Natural killer cell (primary cell): ENCODE results near the gene ABCB6. TPM values are rescaled to one million over a fixed set of nuclear protein-coding genes. Genes with fewer than 3 reads are reported as not detected.
"Not testable (repeated sequence)": the region's sequence is repeated elsewhere in the genome, so short reads cannot be mapped to it uniquely, and the experiment has no call there.

Source experiments
- ATAC-seq, 3 donors: fragments of 150-1000 bp in 2 of 3; fragments of 200-7000 bp in 1 of 3; cut with Tn5 transposase; 1 replicate in 1 of 3; 2 replicates in 2 of 3; pipeline ENCODE4 v1.10.0; 2021; ENCODE audit warnings: mild to moderate bottlenecking in 2 of 3, moderate library complexity in 2 of 3
- DNase-seq, 2 donors: peaks; one replicate each; pipeline versions ENCODE4 v3.0.0 to v3.0.0-alpha.2; 2013 to 2021; ENCODE audit warnings: mixed read lengths in 1 of 2
- H3K27ac ChIP-seq: one replicate; pipeline ENCODE4 v1.5.1; 2013; ENCODE audit warnings: mild to moderate bottlenecking, low read length
- H3K27me3 ChIP-seq: one replicate; pipeline ENCODE4 v1.6.1; 2013; ENCODE audit warnings: low read length; ENCODE audit not compliant: control insufficient read depth, insufficient read depth
- H3K36me3 ChIP-seq: one replicate; pipeline ENCODE4 v1.6.1; 2013; ENCODE audit warnings: low read length; ENCODE audit not compliant: control insufficient read depth, insufficient read depth
- H3K4me1 ChIP-seq: one replicate; pipeline ENCODE4 v1.6.1; 2013; ENCODE audit warnings: low read length; ENCODE audit not compliant: control insufficient read depth, insufficient read depth
- H3K4me3 ChIP-seq: one replicate; pipeline ENCODE4 v1.5.1; 2013; ENCODE audit warnings: low read length
- H3K9me3 ChIP-seq: one replicate; pipeline ENCODE4 v1.6.1; 2013; ENCODE audit warnings: low read length; ENCODE audit not compliant: control insufficient read depth, insufficient read depth
- H3K27ac Mint-ChIP-seq, 2 donors: one replicate each; pipeline ENCODE4 v1.8.0; 2022; ENCODE audit warnings: mild to moderate bottlenecking in 2 of 2, mixed read lengths in 2 of 2, moderate library complexity in 1 of 2
- H3K27me3 Mint-ChIP-seq, 2 donors: one replicate each; pipeline ENCODE4 v1.8.0; 2022; ENCODE audit warnings: low read depth in 2 of 2, mixed read lengths in 2 of 2
- H3K36me3 Mint-ChIP-seq: one replicate; pipeline ENCODE4 v1.8.0; 2022; ENCODE audit warnings: mixed read lengths
- H3K4me1 Mint-ChIP-seq, 2 donors: one replicate each; pipeline ENCODE4 v1.8.0; 2022; ENCODE audit warnings: mixed read lengths in 2 of 2
- H3K4me3 Mint-ChIP-seq: one replicate; pipeline ENCODE4 v1.8.0; 2022; ENCODE audit warnings: mild to moderate bottlenecking, moderate library complexity, mixed read lengths
- H3K9me3 Mint-ChIP-seq, 2 donors: one replicate each; pipeline ENCODE4 v1.8.0; 2022; ENCODE audit warnings: mixed read lengths in 2 of 2
- CTCF ChIP-seq: fragments of 200-600 bp; IDR thresholded peaks from one replicate; pipeline ENCODE4 v1.8.0; 2022; ENCODE audit warnings: antibody characterized with exemption
- WGBS: methylation state at CpG from one replicate; pipeline ENCODE4 v1.1.7; 2013; ENCODE audit warnings: missing lambda C conversion rate; ENCODE audit not compliant: insufficient coverage; 5-methylcytosine and 5-hydroxymethylcytosine counted together
- intact Hi-C: fragments of 100-400 bp; cut with micrococcal nuclease; formaldehyde crosslinking; loops from one replicate; pipeline ENCODE4 v1.14.2; 2022
- total RNA-seq, 4 donors: library from RNA; stranded (reverse); fragments of 120-200 nt in 1 of 4; gene quantifications; one replicate each; pipeline versions ENCODE4 v1.2.3 to v1.2.4, GENCODE V29; 2013 to 2022

The ABCB6 gene
- total RNA-seq, 3 donors from 2014 or later (not counting 1 experiment from before 2014, with no cell fraction given) = 0.93 to 3.4 (median 1.9) TPM

GRCh38 chr2:219266232-219266631 lies 47.5 kb upstream of the ABCB6 start:
- TF ChIP-seq CTCF = no peak
- H3K27me3 Mint-ChIP-seq = peaks cover 7 to 8% of the 10 kb centered on the region in 2 donors
- no peaks in the 10 kb centered on the region for H3K9me3 Mint-ChIP-seq
- intact Hi-C loops = no loop called here
- DNase-seq = no peak
- Histone ChIP-seq H3K4me1 (no peaks in the 10 kb centered on the region), H3K4me3 (no peak overlapping the region), H3K27me3 (no peaks in the 10 kb centered on the region), H3K27ac (no peak overlapping the region), H3K36me3 (no peaks in the 10 kb centered on the region), H3K9me3 (no peaks in the 10 kb centered on the region)
- no peak overlapping the region for H3K4me3 Mint-ChIP-seq
- WGBS = 86% methylated on average over 5 of the region's 5 CpGs
- H3K4me1 Mint-ChIP-seq = no peaks in the 10 kb centered on the region
- no peaks in the 10 kb centered on the region for H3K36me3 Mint-ChIP-seq
- ATAC-seq = no peak
- no peak overlapping the region for H3K27ac Mint-ChIP-seq

DNA sequence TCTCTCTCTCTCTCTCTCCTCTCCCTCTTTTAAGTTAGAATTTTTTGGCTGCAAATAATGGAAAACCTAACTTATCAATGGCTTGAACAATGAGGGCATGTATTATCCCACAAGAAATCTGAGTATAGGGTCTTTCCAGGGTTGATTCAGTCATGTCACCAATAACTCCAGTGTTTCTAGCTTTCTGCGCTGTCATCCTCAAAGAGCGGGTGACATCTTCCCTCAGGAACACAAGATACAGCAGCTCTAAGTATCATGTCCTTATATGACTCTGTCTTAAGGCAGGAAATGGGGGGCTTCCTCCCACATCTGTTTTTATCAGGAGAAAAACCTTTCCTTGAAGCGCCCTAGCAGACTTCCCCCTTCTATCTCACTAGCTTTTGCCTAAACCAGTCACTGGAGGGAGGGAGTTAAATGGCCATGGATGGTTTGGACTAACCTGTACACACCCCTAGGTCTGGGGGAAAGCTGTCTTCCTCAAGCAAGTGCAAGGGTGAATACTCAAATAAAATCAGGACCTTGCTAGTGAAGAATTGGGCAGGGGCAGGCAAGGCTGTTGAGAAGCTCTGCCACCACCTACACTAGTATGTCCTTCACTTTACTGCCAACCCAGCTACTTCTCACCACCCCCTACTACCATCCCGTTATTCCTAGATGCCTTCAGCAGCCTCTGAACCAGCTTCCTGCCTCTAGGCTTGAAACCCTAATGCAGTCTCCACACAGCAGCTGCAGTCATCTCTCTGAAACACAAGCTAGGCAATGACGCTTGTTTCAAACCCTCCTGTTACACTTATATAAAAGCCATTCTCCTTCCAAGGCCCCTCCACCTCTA lies 42.5 kb upstream of the ABCB6 start:
- ATAC-seq = no peak
- Mint-ChIP-seq H3K27ac (no peak overlapping the region), H3K4me1 (no peaks in the 10 kb centered on the region), H3K27me3 (peaks cover 18 to 26% of the 10 kb centered on the region in 2 donors), H3K4me3 (no peak overlapping the region), H3K36me3 (no peaks in the 10 kb centered on the region), H3K9me3 (no peaks in the 10 kb centered on the region)
- WGBS = 65% methylated on average over 4 of the region's 5 CpGs
- H3K4me3 ChIP-seq = no peak overlapping the region
- H3K27me3 ChIP-seq = no peaks in the 10 kb centered on the region
- TF ChIP-seq CTCF = no peak
- no peaks in the 10 kb centered on the region for H3K4me1 ChIP-seq
- intact Hi-C loops = no loop called here
- no peaks in the 10 kb centered on the region for H3K36me3 ChIP-seq
- DNase-seq = no peak
- no peaks in the 10 kb centered on the region for H3K9me3 ChIP-seq
- no peak overlapping the region for H3K27ac ChIP-seq

- not testable (repeated sequence) for H3K9me3 Mint-ChIP-seq, H3K4me3 ChIP-seq, H3K9me3 ChIP-seq, DNase-seq, H3K4me1 Mint-ChIP-seq, ATAC-seq, H3K36me3 Mint-ChIP-seq, H3K27ac Mint-ChIP-seq, H3K27me3 ChIP-seq, H3K27ac ChIP-seq, H3K36me3 ChIP-seq, H3K4me3 Mint-ChIP-seq
- peaks cover 21 to 26% of the 10 kb centered on the region in 2 donors for H3K27me3 Mint-ChIP-seq
- H3K4me1 ChIP-seq = peaks cover 12% of the 10 kb centered on the region
- intact Hi-C loops = loop anchor here (5.0 kb wide), 1 partner anchor 692 kb away; the partner anchor contains the start of genes CNOT9 and USP37
- WGBS = 97% methylated on average over 7 of the region's 10 CpGs
Measured at GRCh38 chr2:219258942-219259341, 40.2 kb upstream of the ABCB6 start.

DNA sequence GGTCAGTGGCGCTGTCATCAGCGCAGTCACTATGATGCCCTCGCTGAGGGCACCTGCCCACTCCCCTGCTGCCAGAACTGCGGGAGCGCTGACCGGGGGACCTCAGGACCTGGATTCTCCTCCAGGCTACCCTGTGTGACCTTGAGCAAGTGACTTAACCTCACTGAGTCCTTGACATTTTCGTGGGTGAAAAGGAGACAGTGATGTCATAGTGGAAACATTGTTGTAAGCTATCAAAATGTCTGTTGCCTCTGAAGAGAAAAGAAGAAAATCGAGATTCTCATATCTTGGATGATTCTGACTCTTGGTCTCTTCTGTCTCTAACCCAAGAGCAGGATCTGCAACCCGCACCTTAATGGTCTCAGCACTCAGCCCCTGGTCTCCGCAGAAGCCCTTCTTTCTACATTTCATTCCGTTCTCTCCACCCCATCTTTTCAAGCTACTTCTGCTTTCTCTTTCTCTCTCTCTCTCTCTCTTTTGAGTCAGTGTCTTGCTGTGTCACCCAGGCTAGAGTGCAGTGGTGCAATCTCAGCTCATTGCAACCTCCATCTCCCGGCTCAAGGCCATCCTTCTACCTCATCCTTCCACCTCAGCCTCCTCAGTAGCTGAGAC lies 35.9 kb upstream of the ABCB6 start:
- WGBS = 1% methylated on average over 12 of the region's 12 CpGs
- peaks cover 43% of the 10 kb centered on the region for H3K4me1 ChIP-seq
- H3K4me3 ChIP-seq = peak overlapping the region; percentile 93
- H3K4me3 Mint-ChIP-seq = peak overlapping the region; percentile 88
- H3K9me3 ChIP-seq = no peaks in the 10 kb centered on the region
- no peaks in the 10 kb centered on the region for H3K9me3 Mint-ChIP-seq
- intact Hi-C loops = loop anchor here (1.0 to 5.0 kb wide), 4 partner anchors 25 to 687 kb away; partner anchors contain the start of genes CNOT9, CNPPD1, DNAJB2 and DNPEP
- H3K27me3 Mint-ChIP-seq = peaks cover 5 to 6% of the 10 kb centered on the region in 2 donors
- ATAC-seq = peak; percentile 31 to 65 (median 37)
- peaks cover 22 to 41% of the 10 kb centered on the region in 2 donors for H3K4me1 Mint-ChIP-seq
- DNase-seq = peak; percentile 48 to 76
- H3K36me3 ChIP-seq = peaks cover 22% of the 10 kb centered on the region
- H3K27ac Mint-ChIP-seq = peak overlapping the region; percentile 86 to 98
- H3K27me3 ChIP-seq = no peaks in the 10 kb centered on the region
- TF ChIP-seq CTCF = no peak
- no peaks in the 10 kb centered on the region for H3K36me3 Mint-ChIP-seq
- H3K27ac ChIP-seq = peak overlapping the region; percentile 97
